22Rv1 (cell line): ENCODE data around the gene NCR2.

Experiments
- H3K27ac ChIP-seq: fragments of 450-650 bp; 2 replicates; pipeline ENCODE4 v1.5.1; 2017
- CTCF ChIP-seq: fragments of 450-650 bp; IDR thresholded peaks from 2 replicates; pipeline ENCODE4 v1.5.1; 2017; ENCODE audit warnings: mild to moderate bottlenecking
- ZFX ChIP-seq: fragments of 450-650 bp; IDR thresholded peaks from 2 replicates; pipeline ENCODE4 v1.6.1; 2017; ENCODE audit warnings: antibody characterized with exemption, borderline replicate concordance

The NCR2 gene

DNA sequence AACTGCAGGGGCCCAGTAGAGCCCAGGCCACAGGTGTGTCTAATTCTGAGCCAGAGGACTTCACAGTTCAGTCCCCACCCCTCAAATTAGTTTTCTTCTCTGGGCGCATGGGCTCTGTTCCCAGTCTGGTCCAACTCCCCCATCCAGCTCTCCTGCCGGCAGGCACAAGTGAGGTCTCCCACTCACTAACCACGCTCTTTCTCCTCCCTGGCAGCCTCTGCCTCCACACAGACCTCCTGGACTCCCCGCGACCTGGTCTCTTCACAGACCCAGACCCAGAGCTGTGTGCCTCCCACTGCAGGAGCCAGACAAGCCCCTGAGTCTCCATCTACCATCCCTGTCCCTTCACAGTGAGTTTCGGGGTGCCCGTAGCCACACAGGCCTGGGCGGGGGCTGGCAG lies 6.2 kb downstream of the NCR2 start:
- TF ChIP-seq ZFX, result no peak
- no peak for TF ChIP-seq CTCF

DNA sequence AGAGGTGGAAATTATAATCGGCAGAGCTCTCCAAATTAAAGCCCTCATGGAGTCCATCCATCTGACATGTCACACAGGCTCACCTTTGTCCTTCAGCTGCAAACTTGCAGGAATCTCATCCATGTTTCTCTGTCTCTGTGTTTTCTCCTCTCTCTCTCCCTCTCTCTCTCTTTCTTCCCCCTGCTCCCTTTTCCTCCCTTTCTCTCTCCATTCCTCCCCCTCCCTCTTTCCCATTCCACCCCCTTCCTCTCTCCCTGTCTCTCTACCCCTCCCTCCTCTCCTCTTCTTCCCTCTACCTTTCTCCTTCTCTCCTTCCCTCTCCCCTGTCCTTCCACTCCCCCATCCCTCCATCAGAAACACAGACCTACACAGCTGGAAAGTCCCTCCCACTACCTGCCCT lies 6.8 kb downstream of the NCR2 start:
- TF ChIP-seq ZFX (no peak), CTCF (no peak)
- H3K27ac ChIP-seq, result no peak overlapping the region

More for the DNA sequence above, 6.2 kb downstream of the NCR2 start:
- H3K27ac ChIP-seq, result no peak overlapping the region

- no peak overlapping the region for H3K27ac ChIP-seq
- TF ChIP-seq CTCF (no peak), ZFX (no peak)
Observed at GRCh38 chr6:41343641-41344187, 8.3 kb downstream of the NCR2 start.

DNA sequence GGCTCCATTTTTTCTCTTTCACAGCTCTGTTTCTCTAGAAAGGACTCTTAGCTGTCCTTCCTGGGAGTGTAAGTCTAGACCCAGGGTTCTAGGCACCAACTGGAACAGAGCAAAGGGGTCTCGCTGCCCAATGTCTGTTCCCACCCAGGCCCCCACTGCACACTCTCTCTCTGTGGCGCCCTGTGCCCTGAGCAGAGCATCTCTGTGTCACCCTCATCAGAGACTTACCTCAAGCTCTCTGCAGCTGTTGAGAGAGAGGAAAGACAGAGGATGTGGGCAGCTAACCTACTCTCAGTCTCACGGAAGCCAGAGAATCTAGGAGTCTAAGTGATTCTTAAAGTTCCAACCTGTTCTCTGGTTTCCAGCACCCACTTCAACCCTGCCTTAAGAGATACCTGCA lies 9.5 kb downstream of the NCR2 start:
- TF ChIP-seq CTCF, result no peak
- TF ChIP-seq ZFX, result no peak
- H3K27ac ChIP-seq, result no peak overlapping the region

GRCh38 chr6:41345901-41346300 lies 10.5 kb downstream of the NCR2 start:
- TF ChIP-seq CTCF, result no peak
- TF ChIP-seq ZFX, result no peak
- H3K27ac ChIP-seq, result no peak overlapping the region

- H3K27ac ChIP-seq, result no peak overlapping the region
- TF ChIP-seq CTCF (no peak), ZFX (no peak)
Observed at GRCh38 chr6:41346441-41346840, 11.0 kb downstream of the NCR2 start.

GRCh38 chr6:41347378-41348050 lies 12.1 kb downstream of the NCR2 start:
- TF ChIP-seq CTCF (no peak), ZFX (no peak)
- no peak overlapping the region for H3K27ac ChIP-seq
